ENCODE data around the gene GRAMD4. TPM values are rescaled to one million over a fixed set of nuclear protein-coding genes. Genes with fewer than 3 reads are reported as not detected.

The GRAMD4 gene
- total RNA-seq, 3 donors from 2014 or later = 28.4 to 85.6 (median 61.0) TPM

GRCh38 chr22:46652847-46653331, 32.7 kb downstream of the GRAMD4 start:
- Histone ChIP-seq H3K27ac (peak overlapping the region in 1 of 2 donors; percentile 51), H3K9me3 (no peaks in the 10 kb centered on the region), H3K27me3 (no peaks in the 10 kb centered on the region), H3K4me1 (peaks cover 0 to 10% of the 10 kb centered on the region in 2 donors), H3K36me3 (no peaks in the 10 kb centered on the region), H3K4me3 (peak overlapping the region in 2 of 3 donors; percentile 22 to 48)
- intact Hi-C loops (cut with DNase I; ENCODE audit: low total_unique reads) = loop anchor here (5.0 kb wide), 1 partner anchor 359 kb away; no protein-coding TSS in a partner anchor
- no peak for DNase-seq (ENCODE audit: low spot score in 2 of 2)
- no peak for TF ChIP-seq POLR2A (IDR thresholded peaks at IDR 0.05)
- no peak for TF ChIP-seq POLR2AphosphoS5 (IDR thresholded peaks at IDR 0.05)
- TF ChIP-seq, protein P1, sequence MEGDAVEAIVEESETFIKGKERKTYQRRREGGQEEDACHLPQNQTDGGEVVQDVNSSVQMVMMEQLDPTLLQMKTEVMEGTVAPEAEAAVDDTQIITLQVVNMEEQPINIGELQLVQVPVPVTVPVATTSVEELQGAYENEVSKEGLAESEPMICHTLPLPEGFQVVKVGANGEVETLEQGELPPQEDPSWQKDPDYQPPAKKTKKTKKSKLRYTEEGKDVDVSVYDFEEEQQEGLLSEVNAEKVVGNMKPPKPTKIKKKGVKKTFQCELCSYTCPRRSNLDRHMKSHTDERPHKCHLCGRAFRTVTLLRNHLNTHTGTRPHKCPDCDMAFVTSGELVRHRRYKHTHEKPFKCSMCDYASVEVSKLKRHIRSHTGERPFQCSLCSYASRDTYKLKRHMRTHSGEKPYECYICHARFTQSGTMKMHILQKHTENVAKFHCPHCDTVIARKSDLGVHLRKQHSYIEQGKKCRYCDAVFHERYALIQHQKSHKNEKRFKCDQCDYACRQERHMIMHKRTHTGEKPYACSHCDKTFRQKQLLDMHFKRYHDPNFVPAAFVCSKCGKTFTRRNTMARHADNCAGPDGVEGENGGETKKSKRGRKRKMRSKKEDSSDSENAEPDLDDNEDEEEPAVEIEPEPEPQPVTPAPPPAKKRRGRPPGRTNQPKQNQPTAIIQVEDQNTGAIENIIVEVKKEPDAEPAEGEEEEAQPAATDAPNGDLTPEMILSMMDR (IDR thresholded peaks at IDR 0.05) = no peak

- Histone ChIP-seq H3K36me3 (no peaks in the 10 kb centered on the region), H3K4me3 (peak overlapping the region in 1 of 3 donors; percentile 48), H3K4me1 (peaks cover 0 to 10% of the 10 kb centered on the region in 2 donors), H3K27ac (no peak overlapping the region), H3K27me3 (no peaks in the 10 kb centered on the region), H3K9me3 (no peaks in the 10 kb centered on the region)
- intact Hi-C loops (cut with DNase I; ENCODE audit: low total_unique reads) = loop anchor here (5.0 kb wide), 1 partner anchor 359 kb away; no protein-coding TSS in a partner anchor
- no peak for DNase-seq (ENCODE audit: low spot score in 2 of 2)
- no peak for TF ChIP-seq POLR2A (IDR thresholded peaks at IDR 0.05)
- no peak for TF ChIP-seq POLR2AphosphoS5 (IDR thresholded peaks at IDR 0.05)
- TF ChIP-seq, protein P1 (IDR thresholded peaks at IDR 0.05) = no peak
Observed at GRCh38 chr22:46653596-46653995, 33.4 kb downstream of the GRAMD4 start.

DNA sequence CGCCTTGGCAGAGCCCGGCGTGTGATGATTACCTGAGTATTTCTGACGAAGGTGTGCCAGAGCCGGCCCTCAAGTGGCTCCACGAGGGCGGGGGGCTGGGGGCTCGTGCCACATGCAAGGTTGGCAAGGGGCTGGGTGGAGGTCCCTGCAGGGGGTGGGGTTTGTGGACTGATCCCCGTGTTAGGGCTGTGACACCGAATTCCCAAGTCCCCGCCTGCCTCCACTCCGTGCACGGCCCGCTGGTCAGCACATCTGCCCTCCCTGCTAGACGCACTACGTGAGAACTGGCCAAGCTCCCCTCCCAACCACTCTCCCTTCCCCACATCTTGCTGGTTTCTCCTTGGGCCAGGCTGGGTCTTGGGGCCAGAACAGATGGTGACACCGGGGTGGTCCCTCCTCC, 34.2 kb downstream of the GRAMD4 start:
- no peak for DNase-seq (ENCODE audit: low spot score in 2 of 2)
- Histone ChIP-seq H3K36me3 (no peaks in the 10 kb centered on the region), H3K27ac (no peak overlapping the region), H3K4me1 (peaks cover 0 to 8% of the 10 kb centered on the region in 2 donors), H3K27me3 (no peaks in the 10 kb centered on the region), H3K9me3 (no peaks in the 10 kb centered on the region), H3K4me3 (no peak overlapping the region)
- no peak for TF ChIP-seq POLR2AphosphoS5 (IDR thresholded peaks at IDR 0.05)
- TF ChIP-seq, protein P1 (IDR thresholded peaks at IDR 0.05) = no peak
- TF ChIP-seq POLR2A (IDR thresholded peaks at IDR 0.05) = no peak
- intact Hi-C loops (cut with DNase I; ENCODE audit: low total_unique reads) = loop anchor here (1.0 to 5.0 kb wide), 2 partner anchors 19 to 358 kb away; no protein-coding TSS in a partner anchor

DNA sequence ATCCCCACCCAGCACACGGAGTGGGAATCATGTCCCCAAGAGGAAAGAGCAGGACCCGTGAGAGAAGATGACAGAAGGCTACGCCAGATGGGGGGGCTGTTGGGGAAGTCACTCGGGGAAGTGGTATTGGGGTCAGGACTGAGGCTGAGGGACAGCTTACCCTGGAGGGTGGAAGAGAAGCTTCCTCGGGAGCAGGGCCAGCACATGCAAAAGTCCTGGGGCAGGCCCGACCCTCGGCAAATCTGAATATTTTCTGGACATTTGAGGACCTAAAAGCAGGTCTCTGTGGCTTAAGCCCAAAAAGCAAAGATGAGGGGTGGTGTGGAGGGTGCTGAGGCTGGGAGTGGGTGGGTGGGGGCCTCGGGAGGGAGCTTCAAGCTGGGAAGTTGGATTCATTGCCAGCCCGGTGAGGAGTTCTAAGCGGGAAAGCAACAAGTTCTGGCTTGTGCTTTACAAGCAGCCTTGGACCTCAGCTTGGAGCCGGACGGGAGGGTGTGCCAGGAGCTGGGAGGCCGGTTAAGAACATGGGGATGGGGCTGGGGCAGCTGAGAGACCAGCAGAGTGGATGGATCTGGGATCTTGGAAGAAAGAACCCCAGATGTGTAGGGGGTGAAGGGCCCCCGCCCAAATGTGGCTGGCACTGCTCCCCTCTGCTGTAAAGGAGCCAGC, 34.9 kb downstream of the GRAMD4 start:
- TF ChIP-seq, protein P1 (IDR thresholded peaks at IDR 0.05) = no peak
- no peak for TF ChIP-seq POLR2AphosphoS5 (IDR thresholded peaks at IDR 0.05)
- TF ChIP-seq POLR2A (IDR thresholded peaks at IDR 0.05) = no peak

More for the DNA sequence above, 34.9 kb downstream of the GRAMD4 start:
- intact Hi-C loops (cut with DNase I; ENCODE audit: low total_unique reads) = loop anchor here (1.0 to 5.0 kb wide), 2 partner anchors 18 to 357 kb away; no protein-coding TSS in a partner anchor
- no peak for DNase-seq (ENCODE audit: low spot score in 2 of 2)
- H3K4me3 ChIP-seq = no peak overlapping the region
- no peak overlapping the region for H3K27ac ChIP-seq
- no peaks in the 10 kb centered on the region for H3K27me3 ChIP-seq
- H3K4me1 ChIP-seq = peaks cover 3 to 8% of the 10 kb centered on the region in 2 donors
- H3K9me3 ChIP-seq = no peaks in the 10 kb centered on the region
- H3K36me3 ChIP-seq = no peaks in the 10 kb centered on the region

Measured in breast epithelium (tissue), 4 donors.